B cell (primary cell): ENCODE data around the gene DMRT1. TPM values are rescaled to one million over a fixed set of nuclear protein-coding genes. Genes with fewer than 3 reads are reported as not detected.
A peak's percentile ranks its signal among the peaks of the same experiment; 100 is the strongest.

Experiments used
- ATAC-seq: fragments of 200-7000 bp; cut with Tn5 transposase; one replicate; pipeline ENCODE4 v1.10.0; 2021; ENCODE audit warnings: low read depth, mild to moderate bottlenecking, moderate number of reproducible peaks, moderate library complexity
- CTCF ChIA-PET: fragments of 350-600 bp; sonication (Branson Sonifier 250); formaldehyde crosslinking; loops from one replicate; lab custom pipeline; 2021; ENCODE audit warnings: antibody characterized with exemption, inconsistent platforms; lab: Charles Lee
- POLR2A ChIA-PET: fragments of 350-600 bp; sonication (Branson Sonifier 250); formaldehyde crosslinking; loops from one replicate; lab custom pipeline; 2021; ENCODE audit warnings: antibody characterized with exemption; lab: Charles Lee
- DNase-seq: peaks from one replicate; pipeline ENCODE4 v3.0.0; 2013
- H2AFZ ChIP-seq: 2 replicates; pipeline ENCODE4 v1.6.1; 2012; ENCODE audit warnings: mild to moderate bottlenecking, low read depth, low read length; ENCODE audit not compliant: insufficient read depth, poor library complexity, severe bottlenecking
- H3K27ac ChIP-seq, 2 donors: 1 replicate in 1 of 2; 2 replicates in 1 of 2; pipeline ENCODE4 v1.5.1; 2012 to 2013; ENCODE audit warnings: low read length in 2 of 2, mild to moderate bottlenecking in 2 of 2, moderate library complexity in 1 of 2
- H3K27me3 ChIP-seq, 4 experiments: fragments of 200-600 bp in 1 of 4; sonication (generic) in 1 of 4; replicated peaks in 1 of 4; 1 replicate in 2 of 4; 2 replicates in 2 of 4; pipeline versions ENCODE4 v1.6.1 to v1.7.0; 2013 to 2016; ENCODE audit warnings: low read length in 3 of 4, mild to moderate bottlenecking in 2 of 4, mixed read lengths in 1 of 4, moderate library complexity in 1 of 4; ENCODE audit not compliant: insufficient read depth in 4 of 4, control insufficient read depth in 3 of 4; ENCODE audit errors: control extremely low read depth in 1 of 4
- H3K36me3 ChIP-seq, 2 experiments: replicated peaks in 1 of 2; 1 replicate in 1 of 2; 2 replicates in 1 of 2; pipeline versions ENCODE4 v1.6.1 to v1.7.1; 2013; ENCODE audit warnings: low read length in 1 of 2; ENCODE audit not compliant: insufficient read depth in 2 of 2, control insufficient read depth in 1 of 2; ENCODE audit errors: control extremely low read depth in 1 of 2, extremely low read depth in 1 of 2
- H3K4me1 ChIP-seq, 2 donors: fragments of 200-600 bp in 1 of 2; sonication (generic) in 1 of 2; 1 replicate in 1 of 2; 2 replicates in 1 of 2; pipeline versions ENCODE4 v1.5.1 to v1.6.1; 2013 to 2017; ENCODE audit warnings: low read length in 2 of 2; ENCODE audit not compliant: control insufficient read depth in 2 of 2, insufficient read depth in 2 of 2
- H3K4me2 ChIP-seq: replicated peaks from 2 replicates; pipeline ENCODE3; 2012; ENCODE audit warnings: mild to moderate bottlenecking, low read depth, low read length; ENCODE audit not compliant: poor library complexity, severe bottlenecking
- H3K4me3 ChIP-seq, 5 experiments: fragments of 200-600 bp in 1 of 5; sonication (generic) in 1 of 5; 1 replicate in 3 of 5; 2 replicates in 2 of 5; pipeline versions ENCODE4 v1.5.1 to v1.7.0; 2011 to 2016; ENCODE audit warnings: low read length in 4 of 5, mild to moderate bottlenecking in 4 of 5, low read depth in 2 of 5, control low read depth in 1 of 5, moderate library complexity in 1 of 5; ENCODE audit not compliant: insufficient read depth in 1 of 5; ENCODE audit errors: control extremely low read depth in 1 of 5, extremely low read depth in 1 of 5
- H3K79me2 ChIP-seq: fragments of 200-600 bp; sonication (generic); one replicate; pipeline ENCODE4 v1.6.0; 2016; ENCODE audit warnings: low read length; ENCODE audit not compliant: control insufficient read depth, insufficient read depth
- H3K9ac ChIP-seq: fragments of 200-600 bp; sonication (generic); 2 replicates; pipeline ENCODE4 v1.6.1; 2017; ENCODE audit warnings: mild to moderate bottlenecking, low read length, moderate library complexity
- H3K9me3 ChIP-seq, 3 donors: one replicate each; pipeline versions ENCODE4 v1.6.1 to v1.7.1; 2013; ENCODE audit warnings: low read length in 2 of 3; ENCODE audit not compliant: control insufficient read depth in 2 of 3, insufficient read depth in 1 of 3; ENCODE audit errors: control extremely low read depth in 1 of 3
- H4K20me1 ChIP-seq: 2 replicates; pipeline ENCODE4 v1.6.0; 2012; ENCODE audit warnings: mild to moderate bottlenecking, low read length; ENCODE audit not compliant: insufficient read depth, control insufficient read depth, poor library complexity, severe bottlenecking
- H3K27ac Mint-ChIP-seq: one replicate; pipeline ENCODE4 v1.8.0; 2021; ENCODE audit warnings: mixed read lengths
- H3K27me3 Mint-ChIP-seq: one replicate; pipeline ENCODE4 v1.8.0; 2021; ENCODE audit warnings: mixed read lengths
- H3K4me1 Mint-ChIP-seq: one replicate; pipeline ENCODE4 v1.8.0; 2021; ENCODE audit warnings: mixed read lengths
- H3K4me3 Mint-ChIP-seq: one replicate; pipeline ENCODE4 v1.8.0; 2021; ENCODE audit warnings: mixed read lengths
- H3K9me3 Mint-ChIP-seq: one replicate; pipeline ENCODE4 v1.8.0; 2022; ENCODE audit warnings: mixed read lengths; ENCODE audit not compliant: insufficient read depth
- EZH2 ChIP-seq: IDR thresholded peaks from 2 replicates; pipeline ENCODE4 v1.6.1; 2012; ENCODE audit warnings: borderline replicate concordance, low read depth, mild to moderate bottlenecking, moderate library complexity, low read length; ENCODE audit not compliant: insufficient read depth, poor library complexity, severe bottlenecking
- WGBS: methylation state at CpG from one replicate; pipeline ENCODE4 v1.1.5; 2013; ENCODE audit warnings: missing lambda C conversion rate; ENCODE audit not compliant: insufficient coverage; 5-methylcytosine and 5-hydroxymethylcytosine counted together
- intact Hi-C: fragments of 100-400 bp; cut with micrococcal nuclease; formaldehyde crosslinking; loops from one replicate; pipeline ENCODE4 v1.10.0; 2022
- polyA plus RNA-seq: library from polyadenylated mRNA; depleted of rRNA; stranded (reverse); fragments of >200 nt; gene quantifications from 2 replicates; pipeline ENCODE4 v1.2.3, GENCODE V29; 2012
- total RNA-seq, 2 donors: library from RNA; stranded (reverse); fragments of 120-200 nt in 1 of 2; gene quantifications; 1 replicate in 1 of 2; 2 replicates in 1 of 2; pipeline versions ENCODE4 v1.2.3 to v1.2.4, GENCODE V29; 2013 to 2022
- TF ChIP-seq, protein P1 (sequence below): fragments of 200-600 bp; IDR thresholded peaks from one replicate; pipeline ENCODE4 v1.8.0; 2022; ENCODE audit warnings: antibody characterized with exemption, mild to moderate bottlenecking

The DMRT1 gene
- total and polyA plus RNA-seq, 2 donors (not counting 1 experiment from before 2014, with no cell fraction given), result not detected

DNA sequence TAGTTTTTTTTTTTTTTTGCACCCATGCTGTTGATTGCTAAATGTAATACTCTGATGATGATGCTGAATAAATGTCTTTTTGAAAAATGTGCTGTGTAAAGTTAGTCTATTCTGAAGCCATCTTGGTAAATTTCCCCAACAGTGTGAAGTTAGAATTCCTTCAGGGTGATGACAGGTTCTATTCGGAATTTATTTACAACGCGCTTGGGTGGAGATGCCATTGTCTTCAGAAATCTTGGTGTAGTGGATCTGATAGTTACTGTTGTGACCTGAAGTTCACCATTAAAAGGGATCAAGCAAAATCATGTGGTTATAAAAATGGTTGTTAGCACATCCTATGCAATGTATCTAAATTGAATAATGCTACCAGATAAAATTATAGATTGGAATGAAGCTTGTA, 36.3 kb upstream of the DMRT1 start:
- H3K9me3 Mint-ChIP-seq, result no peaks in the 10 kb centered on the region
- Histone ChIP-seq H2AFZ (no peak overlapping the region), H3K9me3 (no peaks in the 10 kb centered on the region), H4K20me1 (no peaks in the 10 kb centered on the region), H3K36me3 (no peaks in the 10 kb centered on the region), H3K27ac (no peak overlapping the region), H3K4me2 (no peak overlapping the region), H3K27me3 (peaks cover 0 to 6% (median 1%) of the 10 kb centered on the region in 4 experiments), H3K4me3 (no peak overlapping the region), H3K79me2 (no peaks in the 10 kb centered on the region), H3K9ac (no peak overlapping the region), H3K4me1 (no peaks in the 10 kb centered on the region)
- ChIA-PET POLR2A (no interaction called here), CTCF (interaction anchor here (1.0 kb wide), 1 partner anchor 192 kb away, joined by 5 read pairs; no protein-coding TSS in a partner anchor)
- peaks cover 26% of the 10 kb centered on the region for H3K27me3 Mint-ChIP-seq
- ATAC-seq (no peak), DNase-seq (no peak)
- TF ChIP-seq, protein P1, sequence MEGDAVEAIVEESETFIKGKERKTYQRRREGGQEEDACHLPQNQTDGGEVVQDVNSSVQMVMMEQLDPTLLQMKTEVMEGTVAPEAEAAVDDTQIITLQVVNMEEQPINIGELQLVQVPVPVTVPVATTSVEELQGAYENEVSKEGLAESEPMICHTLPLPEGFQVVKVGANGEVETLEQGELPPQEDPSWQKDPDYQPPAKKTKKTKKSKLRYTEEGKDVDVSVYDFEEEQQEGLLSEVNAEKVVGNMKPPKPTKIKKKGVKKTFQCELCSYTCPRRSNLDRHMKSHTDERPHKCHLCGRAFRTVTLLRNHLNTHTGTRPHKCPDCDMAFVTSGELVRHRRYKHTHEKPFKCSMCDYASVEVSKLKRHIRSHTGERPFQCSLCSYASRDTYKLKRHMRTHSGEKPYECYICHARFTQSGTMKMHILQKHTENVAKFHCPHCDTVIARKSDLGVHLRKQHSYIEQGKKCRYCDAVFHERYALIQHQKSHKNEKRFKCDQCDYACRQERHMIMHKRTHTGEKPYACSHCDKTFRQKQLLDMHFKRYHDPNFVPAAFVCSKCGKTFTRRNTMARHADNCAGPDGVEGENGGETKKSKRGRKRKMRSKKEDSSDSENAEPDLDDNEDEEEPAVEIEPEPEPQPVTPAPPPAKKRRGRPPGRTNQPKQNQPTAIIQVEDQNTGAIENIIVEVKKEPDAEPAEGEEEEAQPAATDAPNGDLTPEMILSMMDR, result no peak
- no peak for TF ChIP-seq EZH2
- WGBS, result 80% methylated on average over 1 of the region's 3 CpGs
- no peak overlapping the region for H3K4me3 Mint-ChIP-seq
- intact Hi-C loops, result loop anchor here (10.0 kb wide), 1 partner anchor 420 kb away; no protein-coding TSS in a partner anchor
- no peaks in the 10 kb centered on the region for H3K4me1 Mint-ChIP-seq
- H3K27ac Mint-ChIP-seq, result no peak overlapping the region

DNA sequence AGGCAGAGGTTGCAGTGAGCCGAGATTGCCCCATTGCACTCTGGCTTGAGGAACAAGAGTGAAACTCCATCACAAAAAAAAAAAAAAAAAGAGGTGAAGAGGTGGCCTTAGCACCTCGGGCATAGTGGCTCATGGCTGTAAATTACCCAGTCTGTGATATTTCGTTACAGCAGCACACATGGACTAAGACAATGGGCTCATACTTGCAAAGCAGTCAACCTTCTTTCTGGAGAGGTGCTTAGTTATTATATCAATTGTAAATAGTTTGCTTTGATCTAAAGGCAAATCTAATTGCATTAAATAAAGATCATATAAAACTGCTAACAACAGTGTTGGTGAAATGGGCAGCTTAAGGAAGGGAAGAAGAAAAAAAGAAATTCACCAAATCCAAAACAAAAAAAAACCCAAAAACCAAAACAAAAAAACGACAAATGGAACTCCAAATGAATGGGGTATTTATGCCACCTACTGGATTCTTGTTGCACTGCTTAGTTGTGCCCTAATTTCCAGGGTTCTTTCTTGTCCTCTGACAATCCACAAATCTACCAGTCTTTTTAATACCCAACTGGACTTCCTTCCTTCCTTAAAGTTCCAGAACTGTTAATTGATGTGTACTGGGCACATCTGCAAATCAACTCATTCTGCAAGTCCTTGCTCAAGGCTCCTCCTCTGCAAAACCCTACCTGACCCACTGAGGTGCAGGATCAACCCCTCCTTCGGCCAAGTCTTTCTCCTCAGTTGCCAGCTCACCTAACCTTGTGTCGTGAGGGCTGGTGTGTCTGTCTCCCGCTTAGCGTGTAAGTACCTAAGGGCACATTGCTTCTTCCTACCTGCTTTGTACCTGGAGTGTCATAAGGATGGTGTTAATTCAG, 35.0 kb upstream of the DMRT1 start:
- ChIA-PET CTCF (interaction anchor here (0.6 to 1.0 kb wide), 2 partner anchors 56 to 193 kb away, joined by 4 to 5 read pairs; no protein-coding TSS in a partner anchor), POLR2A (no interaction called here)
- TF ChIP-seq EZH2, result no peak
- TF ChIP-seq, protein P1, result peak; percentile 60
- WGBS, result 18% methylated on average over 2 of the region's 8 CpGs
- ATAC-seq, result no peak
- Histone ChIP-seq H4K20me1 (no peaks in the 10 kb centered on the region), H3K4me3 (no peak overlapping the region), H3K79me2 (no peaks in the 10 kb centered on the region), H3K36me3 (no peaks in the 10 kb centered on the region), H3K27ac (no peak overlapping the region), H3K27me3 (peaks cover 0 to 6% (median 0%) of the 10 kb centered on the region in 4 experiments), H2AFZ (no peak overlapping the region), H3K4me1 (no peaks in the 10 kb centered on the region), H3K4me2 (no peak overlapping the region), H3K9ac (no peak overlapping the region), H3K9me3 (no peaks in the 10 kb centered on the region)
- Mint-ChIP-seq H3K9me3 (no peaks in the 10 kb centered on the region), H3K4me1 (no peaks in the 10 kb centered on the region), H3K4me3 (no peak overlapping the region), H3K27ac (no peak overlapping the region), H3K27me3 (peaks cover 17% of the 10 kb centered on the region)
- intact Hi-C loops, result loop anchor here (10.0 kb wide), 1 partner anchor 422 kb away; no protein-coding TSS in a partner anchor
- peak; percentile 37 for DNase-seq
